Cardiac muscle cell (in vitro differentiated cells and primary cell): ENCODE data around the gene RNF151. TPM values are rescaled to one million over a fixed set of nuclear protein-coding genes. Genes with fewer than 3 reads are reported as not detected.

Source experiments
- DNase-seq, 2 donors: peaks; one replicate each; pipeline versions ENCODE4 v3.0.0 to v3.0.0-alpha.2; 2010 to 2017; ENCODE audit warnings: low read depth in 1 of 2, low spot score in 1 of 2
- H3K27ac ChIP-seq: fragments of 200-600 bp; sonication (generic); 2 replicates; pipeline ENCODE4 v1.5.1; 2016
- H3K27me3 ChIP-seq: fragments of 200-600 bp; sonication (generic); 2 replicates; pipeline ENCODE4 v1.6.0; 2016; ENCODE audit warnings: control low read depth
- H3K36me3 ChIP-seq: fragments of 200-600 bp; sonication (generic); 2 replicates; pipeline ENCODE4 v1.5.1; 2016; ENCODE audit warnings: control low read depth
- H3K4me1 ChIP-seq: fragments of 200-600 bp; sonication (generic); 2 replicates; pipeline ENCODE4 v1.8.1; 2017; ENCODE audit warnings: low read depth, mild to moderate bottlenecking, mixed run types
- H3K4me3 ChIP-seq: fragments of 200-600 bp; sonication (generic); 2 replicates; pipeline ENCODE4 v1.5.1; 2016; ENCODE audit warnings: mild to moderate bottlenecking
- H3K9me3 ChIP-seq: fragments of 200-600 bp; sonication (generic); 2 replicates; pipeline ENCODE4 v1.5.1; 2017; ENCODE audit warnings: low read depth, mild to moderate bottlenecking, control low read depth
- polyA plus RNA-seq: library from polyadenylated mRNA; unstranded; fragments of >200 nt; fragmentation: Nextera tagmentation; extraction: Ambion mirVana; gene quantifications from 2 replicates; pipeline ENCODE4 v1.2.1, GENCODE V29; 2016
- total RNA-seq: library from RNA; depleted of rRNA; stranded (reverse); fragments of >200 nt; gene quantifications from 2 replicates; pipeline ENCODE4 v1.2.3, GENCODE V29; 2016
- TF ChIP-seq, protein P1 (sequence below): IDR thresholded peaks from 2 replicates; pipeline ENCODE4 v1.5.1; 2012; ENCODE audit warnings: low read depth, mild to moderate bottlenecking, low read length

RNF151 gene
- total and polyA plus RNA-seq, 2 experiments from 2014 or later = 0.21 to 0.38 TPM

DNA sequence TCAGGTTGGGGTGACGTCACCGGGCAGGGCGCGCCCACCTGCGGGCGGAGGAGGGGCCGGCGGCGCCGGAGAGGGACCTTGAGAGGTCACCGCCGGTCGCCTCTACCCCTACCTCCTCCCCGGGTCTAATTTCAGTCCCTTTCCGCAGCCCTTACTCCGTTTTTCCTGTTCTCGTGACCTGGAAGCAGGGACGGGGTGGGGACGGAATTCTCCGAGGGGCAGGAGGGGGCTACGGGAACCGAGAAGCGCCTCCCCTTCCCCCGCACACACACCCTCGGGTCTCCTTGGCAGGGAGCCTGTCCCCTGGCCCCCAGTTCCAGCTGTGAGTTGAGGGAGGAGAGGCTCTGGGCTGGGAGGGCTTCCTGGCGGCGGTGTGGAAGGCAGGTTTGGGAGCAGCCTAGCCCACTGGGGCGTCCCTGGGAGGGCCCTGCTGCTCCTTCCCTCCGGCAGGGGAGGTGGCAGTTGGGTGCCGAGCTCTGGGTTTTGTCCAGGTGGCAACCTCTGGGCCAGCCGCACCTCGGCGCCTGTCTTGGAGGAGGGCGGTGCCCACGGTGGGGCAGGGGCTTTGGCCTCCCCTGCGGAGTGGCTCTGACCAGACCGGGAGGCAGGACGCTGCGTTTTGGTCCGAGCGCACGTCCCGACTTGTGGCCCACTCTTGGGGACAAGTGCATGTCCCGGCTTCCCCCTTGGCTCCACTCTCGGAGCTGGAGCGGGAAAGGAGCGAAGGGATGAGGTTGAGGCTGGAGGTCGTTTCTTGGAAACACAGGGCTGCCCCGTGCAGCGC is 23.9 kb downstream of the RNF151 start:
- TF ChIP-seq, protein P1, sequence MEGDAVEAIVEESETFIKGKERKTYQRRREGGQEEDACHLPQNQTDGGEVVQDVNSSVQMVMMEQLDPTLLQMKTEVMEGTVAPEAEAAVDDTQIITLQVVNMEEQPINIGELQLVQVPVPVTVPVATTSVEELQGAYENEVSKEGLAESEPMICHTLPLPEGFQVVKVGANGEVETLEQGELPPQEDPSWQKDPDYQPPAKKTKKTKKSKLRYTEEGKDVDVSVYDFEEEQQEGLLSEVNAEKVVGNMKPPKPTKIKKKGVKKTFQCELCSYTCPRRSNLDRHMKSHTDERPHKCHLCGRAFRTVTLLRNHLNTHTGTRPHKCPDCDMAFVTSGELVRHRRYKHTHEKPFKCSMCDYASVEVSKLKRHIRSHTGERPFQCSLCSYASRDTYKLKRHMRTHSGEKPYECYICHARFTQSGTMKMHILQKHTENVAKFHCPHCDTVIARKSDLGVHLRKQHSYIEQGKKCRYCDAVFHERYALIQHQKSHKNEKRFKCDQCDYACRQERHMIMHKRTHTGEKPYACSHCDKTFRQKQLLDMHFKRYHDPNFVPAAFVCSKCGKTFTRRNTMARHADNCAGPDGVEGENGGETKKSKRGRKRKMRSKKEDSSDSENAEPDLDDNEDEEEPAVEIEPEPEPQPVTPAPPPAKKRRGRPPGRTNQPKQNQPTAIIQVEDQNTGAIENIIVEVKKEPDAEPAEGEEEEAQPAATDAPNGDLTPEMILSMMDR = no peak
- Histone ChIP-seq H3K27ac (no peak overlapping the region), H3K36me3 (no peaks in the 10 kb centered on the region), H3K4me1 (no peaks in the 10 kb centered on the region), H3K4me3 (peak overlapping the region; percentile 36), H3K9me3 (no peaks in the 10 kb centered on the region), H3K27me3 (peaks cover 26% of the 10 kb centered on the region)
- DNase-seq = peak in 1 of 2 donors; percentile 69

DNA sequence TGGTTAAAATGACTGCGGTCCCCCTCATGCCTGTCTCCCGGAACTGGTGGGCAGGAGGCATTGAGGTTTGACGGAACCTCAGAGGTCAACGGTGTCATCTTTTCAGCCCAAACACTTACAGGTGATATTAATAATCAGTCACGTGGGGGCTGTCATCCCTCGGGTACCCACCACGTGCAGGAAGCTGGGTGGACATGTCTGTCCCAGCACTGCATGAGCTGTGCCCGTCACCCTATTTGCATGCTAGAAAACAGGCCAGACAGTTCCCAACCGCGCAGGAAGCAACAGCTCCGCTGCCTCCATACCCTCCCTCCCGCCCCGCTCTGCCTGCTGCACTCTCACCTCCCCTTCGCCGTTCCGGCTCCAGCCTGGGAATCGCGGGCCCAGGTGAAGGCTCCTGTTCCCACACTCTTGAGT is 24.5 kb downstream of the RNF151 start:
- Histone ChIP-seq H3K27ac (no peak overlapping the region), H3K9me3 (no peaks in the 10 kb centered on the region), H3K4me1 (no peaks in the 10 kb centered on the region), H3K4me3 (peak overlapping the region; percentile 36), H3K36me3 (no peaks in the 10 kb centered on the region), H3K27me3 (peaks cover 26% of the 10 kb centered on the region)
- DNase-seq = no peak
- TF ChIP-seq, protein P1 = no peak

DNA sequence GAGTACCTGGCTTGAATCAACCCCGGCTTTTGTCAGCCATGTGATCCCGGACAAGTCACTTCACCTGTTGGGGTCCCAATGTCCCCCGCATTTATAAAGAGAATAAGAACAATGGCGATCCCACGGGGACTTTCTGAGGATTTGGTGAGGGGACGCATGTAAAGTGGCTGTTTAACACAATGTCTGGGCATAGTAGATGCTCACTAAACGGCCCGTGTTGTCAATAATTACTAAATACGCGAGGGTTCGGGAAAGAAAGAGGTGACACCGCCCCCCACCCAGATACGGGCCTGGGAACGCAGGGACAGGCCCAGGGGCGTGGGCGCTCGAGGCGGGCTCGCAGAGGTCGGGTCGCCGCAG is 24.9 kb downstream of the RNF151 start:
- peaks cover 26% of the 10 kb centered on the region for H3K27me3 ChIP-seq
- H3K4me3 ChIP-seq = peak overlapping the region; percentile 1
- DNase-seq = no peak
- no peaks in the 10 kb centered on the region for H3K9me3 ChIP-seq
- H3K27ac ChIP-seq = no peak overlapping the region
- H3K36me3 ChIP-seq = no peaks in the 10 kb centered on the region
- TF ChIP-seq, protein P1 = no peak
- no peaks in the 10 kb centered on the region for H3K4me1 ChIP-seq

DNA sequence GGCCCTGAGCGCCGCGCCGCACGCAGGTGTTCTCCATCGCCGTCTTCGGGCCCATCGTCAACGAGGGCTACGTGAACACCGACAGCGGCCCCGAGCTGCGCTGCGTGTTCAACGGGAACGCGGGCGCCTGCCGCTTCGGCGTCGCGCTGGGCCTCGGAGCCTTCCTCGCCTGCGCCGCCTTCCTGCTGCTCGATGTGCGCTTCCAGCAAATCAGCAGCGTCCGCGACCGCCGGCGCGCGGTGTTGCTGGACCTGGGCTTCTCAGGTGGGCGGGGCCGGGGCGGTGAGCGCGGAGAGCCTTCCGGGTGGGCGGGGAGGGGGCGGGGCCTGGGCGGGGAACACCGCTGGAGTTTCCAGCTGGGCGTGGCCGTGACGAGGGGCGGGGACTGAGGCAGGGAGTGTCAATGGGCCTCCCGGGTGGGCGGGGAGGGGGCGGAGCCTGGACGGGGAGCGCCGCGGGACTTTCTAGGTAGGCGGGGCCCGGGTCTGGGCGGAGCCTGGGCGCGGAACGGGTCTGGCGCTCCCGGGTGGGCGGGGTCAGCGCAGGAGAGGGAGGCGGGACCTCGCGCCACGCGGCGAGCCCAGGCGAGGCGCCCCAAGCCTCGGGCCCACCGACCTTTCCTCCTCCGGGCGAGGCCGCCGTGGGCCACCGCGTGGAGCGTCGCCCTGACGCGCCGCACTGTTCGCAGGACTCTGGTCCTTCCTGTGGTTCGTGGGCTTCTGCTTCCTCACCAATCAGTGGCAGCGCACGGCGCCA is 25.5 kb downstream of the RNF151 start:
- Histone ChIP-seq H3K36me3 (no peaks in the 10 kb centered on the region), H3K27ac (no peak overlapping the region), H3K4me3 (peak overlapping the region; percentile 1), H3K9me3 (no peaks in the 10 kb centered on the region), H3K4me1 (no peaks in the 10 kb centered on the region), H3K27me3 (peaks cover 26% of the 10 kb centered on the region)
- TF ChIP-seq, protein P1 = no peak
- peak; percentile 93 to 95 for DNase-seq

DNA sequence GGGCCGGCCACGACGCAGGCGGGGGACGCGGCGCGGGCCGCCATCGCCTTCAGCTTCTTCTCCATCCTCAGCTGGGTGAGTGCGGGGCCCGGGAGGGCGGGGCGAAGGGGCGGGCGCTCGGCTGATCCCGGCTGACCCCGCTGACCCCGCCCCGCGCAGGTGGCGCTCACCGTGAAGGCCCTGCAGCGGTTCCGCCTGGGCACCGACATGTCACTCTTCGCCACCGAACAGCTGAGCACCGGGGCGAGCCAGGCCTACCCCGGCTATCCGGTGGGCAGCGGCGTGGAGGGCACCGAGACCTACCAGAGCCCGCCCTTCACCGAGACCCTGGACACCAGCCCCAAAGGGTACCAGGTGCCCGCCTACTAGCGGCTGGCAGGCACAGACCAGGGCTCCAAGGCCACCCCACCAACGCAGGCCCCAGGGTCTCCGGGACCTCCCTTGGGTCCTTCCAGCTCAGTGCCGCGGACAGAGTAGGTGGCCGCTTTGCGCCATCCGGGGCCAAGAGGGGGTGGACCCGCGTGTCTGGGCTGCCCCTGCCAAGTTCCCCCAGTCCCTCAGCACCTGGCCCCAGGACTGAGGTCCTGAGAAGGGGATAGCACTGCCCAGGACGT is 26.2 kb downstream of the RNF151 start:
- H3K4me1 ChIP-seq = no peaks in the 10 kb centered on the region
- no peak overlapping the region for H3K4me3 ChIP-seq
- DNase-seq = no peak
- no peak overlapping the region for H3K27ac ChIP-seq
- TF ChIP-seq, protein P1 = no peak
- H3K27me3 ChIP-seq = peaks cover 26% of the 10 kb centered on the region
- peaks cover 2% of the 10 kb centered on the region for H3K36me3 ChIP-seq
- H3K9me3 ChIP-seq = no peaks in the 10 kb centered on the region
